Epithelial cell of umbilical artery (primary cell): ENCODE data around the gene CCDC91. TPM values are rescaled to one million over a fixed set of nuclear protein-coding genes. Genes with fewer than 3 reads are reported as not detected.

Source experiments
- total RNA-seq: library from RNA; depleted of rRNA; stranded (reverse); fragments of >200 nt; gene quantifications from 2 replicates; pipeline ENCODE4 v1.2.3, GENCODE V29; 2014

The CCDC91 gene, protein sequence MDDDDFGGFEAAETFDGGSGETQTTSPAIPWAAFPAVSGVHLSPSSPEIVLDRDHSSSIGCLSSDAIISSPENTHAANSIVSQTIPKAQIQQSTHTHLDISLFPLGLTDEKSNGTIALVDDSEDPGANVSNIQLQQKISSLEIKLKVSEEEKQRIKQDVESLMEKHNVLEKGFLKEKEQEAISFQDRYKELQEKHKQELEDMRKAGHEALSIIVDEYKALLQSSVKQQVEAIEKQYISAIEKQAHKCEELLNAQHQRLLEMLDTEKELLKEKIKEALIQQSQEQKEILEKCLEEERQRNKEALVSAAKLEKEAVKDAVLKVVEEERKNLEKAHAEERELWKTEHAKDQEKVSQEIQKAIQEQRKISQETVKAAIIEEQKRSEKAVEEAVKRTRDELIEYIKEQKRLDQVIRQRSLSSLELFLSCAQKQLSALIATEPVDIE
- 14.6 and 17.9 TPM in 2 replicates for total RNA-seq

DNA sequence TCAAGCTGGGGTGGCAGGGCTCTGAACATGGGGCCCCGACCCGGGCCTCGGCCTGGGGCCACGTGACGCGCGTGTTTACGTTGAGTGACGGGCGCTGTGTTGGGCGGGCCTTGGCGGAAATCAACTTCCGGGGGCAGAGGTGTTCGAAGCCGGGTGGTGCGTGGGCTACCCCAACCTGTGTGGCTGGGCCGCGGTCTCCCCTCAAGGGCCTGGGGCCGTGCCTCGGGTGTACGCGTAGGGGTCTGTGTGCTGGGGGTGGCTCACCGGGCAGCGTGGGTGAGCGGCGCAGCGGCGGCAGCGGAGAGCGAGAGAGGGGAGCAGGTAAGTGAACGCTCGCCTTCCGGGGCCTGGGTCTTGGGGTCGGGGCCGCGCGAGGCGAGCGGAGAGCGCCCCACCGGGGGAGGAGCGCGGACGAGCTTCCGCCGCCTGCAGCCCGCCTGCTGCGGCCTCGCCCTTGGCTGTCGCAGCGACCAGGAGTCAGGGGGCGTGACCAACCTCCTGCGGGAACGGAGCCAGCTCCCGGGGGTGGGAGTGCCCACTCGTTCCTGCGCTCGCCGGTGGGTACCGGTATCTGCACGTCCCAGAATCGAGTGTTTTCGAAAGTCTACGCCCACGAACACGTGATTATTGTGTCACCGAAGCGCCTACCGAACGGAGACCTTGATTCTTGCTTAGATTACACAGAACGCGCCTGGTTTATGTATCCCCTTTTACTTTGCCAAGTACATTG lies at the start of gene CCDC91:
Gene CCDC91 (plus strand): TSS at position 136 of the 730 bp plus-strand sequence. CDS start 66,760 bp downstream, outside the sequence.

Other genes with a start within 250 kb of the CCDC91 start
- 0.91 and 0.97 TPM in 2 replicates for gene PTHLH, start 217.7 kb upstream of the CCDC91 start, total RNA-seq